Left kidney (tissue), 2 donors: ENCODE results near the gene TMED7. TPM values are rescaled to one million over a fixed set of nuclear protein-coding genes. Genes with fewer than 3 reads are reported as not detected.

Source experiments
- DNase-seq: peaks from one replicate; pipeline ENCODE4 v3.0.0-alpha.2; 2013
- polyA plus RNA-seq: library from polyadenylated mRNA; unstranded; fragments of 120-200 nt; gene quantifications from one replicate; pipeline ENCODE4 v1.2.1, GENCODE V29; 2013; ENCODE audit not compliant: insufficient read length

The TMED7 gene
- polyA plus RNA-seq, 1 donor, result 98.9 TPM

DNA sequence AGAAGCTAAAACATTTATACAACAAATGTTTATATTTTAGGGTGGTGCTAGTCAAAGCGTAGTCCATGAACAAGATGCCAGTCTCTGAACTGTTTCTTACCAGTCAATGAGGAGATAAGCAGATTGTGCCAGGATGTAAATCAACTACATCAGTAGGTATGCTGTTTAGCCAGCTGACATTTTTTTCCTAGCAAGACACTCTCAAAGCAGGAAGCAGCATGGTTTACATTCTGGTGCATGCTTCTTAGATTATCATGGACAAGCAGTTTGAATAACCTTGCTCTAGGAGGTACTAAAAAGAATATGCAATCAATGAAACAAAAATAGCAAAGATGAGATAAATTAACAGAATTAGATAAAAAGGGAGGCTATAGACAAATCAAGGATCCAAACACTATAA lies 40.6 kb downstream of the TMED7 start:
- DNase-seq, result no peak

DNA sequence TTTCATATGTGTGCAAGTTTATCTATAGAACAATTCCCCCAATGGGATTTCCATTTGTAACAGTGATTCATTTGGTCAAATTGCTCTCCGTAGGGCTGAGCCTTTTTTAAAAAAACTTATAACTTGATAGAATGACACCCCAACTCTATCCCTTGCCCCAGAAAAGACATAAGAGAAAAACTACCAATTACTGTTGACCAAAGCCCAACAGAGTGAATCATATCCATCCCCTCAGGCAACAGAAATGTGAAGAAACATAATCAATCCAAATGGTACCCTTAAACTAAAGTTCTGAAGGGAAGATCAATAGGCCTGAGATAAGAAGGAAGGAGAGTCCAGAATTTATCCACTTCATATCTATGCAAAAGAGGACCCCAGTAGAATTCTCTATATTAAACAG lies 41.3 kb downstream of the TMED7 start:
- no peak for DNase-seq

DNA sequence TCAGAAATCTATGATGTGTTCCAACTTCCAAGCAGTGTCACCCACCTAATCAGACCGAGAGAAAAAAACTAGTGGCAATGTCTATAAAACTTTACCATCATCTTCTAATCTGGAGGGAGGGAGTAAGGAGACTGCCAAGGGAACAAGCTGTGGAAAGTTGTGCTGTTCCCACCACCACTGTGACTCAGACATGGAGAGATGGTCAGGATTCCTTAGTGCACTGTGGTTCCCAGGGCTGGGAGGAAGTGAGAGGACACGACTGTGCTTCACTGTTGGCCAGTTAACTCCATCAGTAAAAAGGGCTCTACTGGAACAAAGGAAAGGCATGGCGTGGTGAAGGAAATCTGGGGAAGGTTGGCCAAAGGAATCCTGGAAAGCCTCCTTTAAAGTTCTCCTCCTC lies 42.4 kb downstream of the TMED7 start:
- no peak for DNase-seq

DNA sequence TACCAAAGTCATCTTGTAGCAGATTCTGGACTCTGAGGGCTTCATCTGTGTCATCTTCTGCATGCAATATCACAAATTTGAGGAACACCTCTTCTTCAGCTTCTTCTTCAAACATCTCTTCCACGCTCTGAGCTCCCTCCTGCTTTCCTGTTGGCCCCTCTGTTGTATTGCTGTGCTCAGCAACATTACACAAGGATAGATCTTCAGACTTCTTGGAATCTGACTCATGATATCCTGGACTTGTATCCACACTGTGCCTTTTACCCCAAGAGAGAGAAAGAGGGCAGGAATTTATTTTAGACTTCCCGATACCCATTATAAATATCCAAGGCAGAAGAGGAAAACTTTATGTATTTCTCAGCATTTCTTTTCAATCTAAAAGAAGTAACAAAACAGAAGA lies 44.9 kb downstream of the TMED7 start:
- DNase-seq, result no peak

DNA sequence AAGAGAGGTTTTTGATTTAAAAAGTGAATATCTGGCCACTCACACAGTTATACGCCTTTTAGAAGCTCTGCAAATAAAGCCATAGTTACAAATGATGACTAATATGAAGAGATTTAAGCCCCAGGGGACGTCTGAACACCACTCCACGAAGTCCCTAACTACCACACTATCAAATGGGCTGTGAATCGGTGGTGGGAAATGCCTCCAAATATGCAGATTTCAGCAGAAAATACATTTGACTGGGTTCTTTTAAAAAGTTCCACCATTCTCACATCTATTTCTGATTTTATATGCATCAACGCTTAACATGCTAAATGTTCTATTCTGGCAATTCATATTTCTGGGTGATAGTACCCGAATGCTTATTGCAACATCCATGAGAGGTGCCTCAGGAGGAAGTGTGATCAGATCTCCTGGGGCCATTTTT lies 46.1 kb downstream of the TMED7 start:
- DNase-seq, result no peak

DNA sequence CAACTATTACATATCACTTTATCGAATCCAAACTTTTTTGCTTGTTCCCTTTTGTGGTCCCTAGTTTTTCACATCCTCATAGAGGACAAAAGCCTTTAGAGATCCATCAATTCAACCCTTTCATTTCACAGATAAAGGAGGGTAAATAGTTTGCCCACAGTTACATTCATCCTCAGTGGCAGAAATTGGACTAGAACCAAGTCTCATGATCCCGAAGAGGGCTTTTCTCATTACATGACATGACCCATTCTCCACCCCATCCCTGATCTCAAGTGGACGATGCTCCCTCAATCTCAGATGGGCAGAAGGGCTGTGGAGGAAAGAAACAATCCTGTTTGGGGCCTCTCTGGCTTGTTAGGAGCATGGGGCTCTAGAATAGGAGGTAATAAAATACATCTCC lies 46.6 kb downstream of the TMED7 start:
- DNase-seq, result no peak

DNA sequence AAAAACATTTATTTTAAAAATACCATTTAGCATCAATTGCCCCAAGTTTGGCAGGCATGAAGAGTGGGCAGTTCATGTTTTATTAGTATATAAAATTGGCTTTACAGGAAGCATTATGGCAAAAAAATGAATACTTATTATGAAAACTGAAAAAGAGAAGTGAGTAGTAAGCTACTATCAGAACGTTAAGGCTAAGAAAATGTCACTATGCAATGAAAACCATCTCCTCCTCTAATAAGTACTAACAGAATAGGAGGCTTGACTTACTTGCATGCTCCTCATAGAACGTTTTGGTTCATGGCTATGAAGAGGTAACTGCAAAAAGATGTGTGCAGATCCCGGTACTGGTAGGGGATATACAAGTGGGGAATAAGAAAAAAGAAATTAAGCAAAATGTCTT lies 47.2 kb downstream of the TMED7 start:
- no peak for DNase-seq

DNA sequence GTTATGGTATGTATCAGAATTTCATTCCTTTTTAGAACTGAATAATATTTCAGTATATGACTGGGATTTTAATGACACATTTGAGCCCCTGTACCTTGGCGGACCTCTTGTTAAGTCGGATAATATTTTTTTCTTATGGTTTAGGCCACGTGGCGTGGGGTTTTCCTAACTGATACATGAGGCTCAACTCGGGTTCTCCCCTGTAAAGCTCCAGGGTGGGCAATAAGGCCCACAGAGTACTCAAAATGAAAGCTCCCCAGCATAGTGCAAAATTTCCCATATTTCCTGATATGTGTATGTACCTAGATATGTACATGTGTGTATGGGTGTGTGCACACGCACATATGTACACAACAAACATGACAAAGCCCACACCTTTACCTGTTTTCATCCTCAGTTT lies 48.1 kb downstream of the TMED7 start:
- no peak for DNase-seq

DNA sequence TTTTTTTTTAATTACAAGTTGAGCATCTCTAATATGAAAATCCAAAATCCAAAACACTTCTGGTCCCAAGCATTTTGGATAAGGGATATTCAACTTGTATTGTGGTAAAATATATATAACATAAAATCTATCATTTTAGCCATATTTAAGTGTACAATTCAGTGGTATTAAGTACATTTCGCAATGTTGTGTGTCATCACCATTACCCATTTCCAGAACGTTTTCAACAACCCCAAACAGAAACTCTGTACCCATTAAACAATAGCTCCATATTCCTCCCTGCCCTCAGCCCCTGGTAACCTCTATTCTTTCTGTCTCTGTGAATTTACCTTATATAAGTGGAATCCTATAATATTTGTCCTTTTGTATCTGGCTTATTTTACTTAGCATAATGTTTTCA lies 48.5 kb downstream of the TMED7 start:
- DNase-seq, result no peak

DNA sequence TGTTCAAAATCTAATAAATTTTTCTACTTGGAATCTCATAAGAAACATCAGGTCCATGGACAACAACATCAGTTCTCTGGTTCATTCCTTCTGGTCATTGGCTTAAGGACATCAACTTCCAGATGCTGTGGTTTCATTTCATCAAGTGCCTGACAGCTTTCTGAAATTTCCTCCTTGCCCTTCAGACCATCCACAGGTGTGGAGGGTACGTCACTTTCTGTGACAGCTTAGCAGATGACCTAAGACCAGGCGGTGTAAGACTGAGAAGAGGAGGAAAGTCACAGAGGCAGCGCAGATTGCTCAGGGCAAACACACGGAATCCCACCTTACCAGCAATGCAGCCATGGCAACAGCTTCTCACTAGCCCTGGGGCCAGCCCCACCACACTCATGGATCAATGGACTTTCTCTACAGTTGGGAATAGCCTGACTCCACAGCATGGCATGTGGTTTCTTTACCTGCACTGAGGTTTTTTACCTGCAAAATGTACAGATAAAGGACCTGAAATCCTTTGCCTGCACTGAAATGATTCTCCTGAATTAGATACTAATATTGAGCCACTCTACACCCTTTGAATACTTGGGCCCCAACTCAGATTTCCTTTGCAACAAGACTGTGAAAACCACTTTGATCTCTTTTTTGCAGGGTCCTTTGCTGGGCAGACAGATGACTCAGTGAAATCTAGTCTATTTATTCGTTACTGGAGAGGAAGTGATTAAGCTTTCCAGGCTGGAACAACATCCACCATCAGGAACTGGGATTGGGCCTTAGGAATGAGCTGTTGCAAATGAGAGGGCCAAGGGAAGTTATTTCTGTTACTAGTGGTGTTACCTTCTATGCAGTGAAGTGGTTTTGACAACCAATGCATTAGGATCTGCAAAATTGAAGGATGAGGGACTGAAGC lies 50.4 kb downstream of the TMED7 start:
- DNase-seq, result no peak

DNA sequence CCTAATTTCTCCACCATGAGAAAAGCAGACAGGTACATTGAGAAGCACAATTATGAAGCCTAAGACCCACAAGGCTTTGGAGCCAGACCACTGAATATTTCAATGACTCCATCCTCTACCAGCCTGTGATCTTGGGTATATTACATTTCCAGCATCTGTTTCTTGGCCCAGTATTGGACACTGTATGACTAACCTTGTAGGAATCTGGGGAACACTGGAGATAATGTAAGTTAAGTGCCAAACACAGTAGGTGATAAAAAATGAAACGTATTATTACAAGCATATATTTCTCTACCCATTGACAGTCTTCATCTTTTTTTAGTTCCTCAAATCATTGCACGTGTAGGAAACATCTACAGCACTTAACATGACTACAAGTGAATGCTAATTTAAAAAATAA lies 52.7 kb downstream of the TMED7 start:
- DNase-seq, result no peak

DNA sequence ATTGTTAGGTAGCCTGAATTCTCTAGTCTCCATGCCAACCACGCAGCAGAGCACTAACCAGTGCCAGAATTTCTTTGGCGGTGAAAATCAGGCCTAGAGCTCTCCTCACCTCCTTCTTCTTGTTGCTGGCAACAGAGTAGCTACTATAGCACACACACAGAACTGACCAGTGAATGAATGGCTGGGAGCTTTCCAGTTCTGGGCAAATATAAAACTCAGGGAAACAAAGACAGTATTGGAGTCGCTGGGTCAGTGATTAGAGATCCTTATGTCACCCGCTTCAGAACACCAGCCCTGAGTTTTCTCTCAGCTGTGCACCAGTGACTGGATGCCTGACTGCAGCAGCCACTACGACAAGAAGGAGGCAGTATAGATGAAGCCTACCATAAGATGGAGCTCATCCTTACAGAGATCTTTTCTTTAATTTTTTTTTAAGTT lies 54.4 kb downstream of the TMED7 start:
- no peak for DNase-seq

DNA sequence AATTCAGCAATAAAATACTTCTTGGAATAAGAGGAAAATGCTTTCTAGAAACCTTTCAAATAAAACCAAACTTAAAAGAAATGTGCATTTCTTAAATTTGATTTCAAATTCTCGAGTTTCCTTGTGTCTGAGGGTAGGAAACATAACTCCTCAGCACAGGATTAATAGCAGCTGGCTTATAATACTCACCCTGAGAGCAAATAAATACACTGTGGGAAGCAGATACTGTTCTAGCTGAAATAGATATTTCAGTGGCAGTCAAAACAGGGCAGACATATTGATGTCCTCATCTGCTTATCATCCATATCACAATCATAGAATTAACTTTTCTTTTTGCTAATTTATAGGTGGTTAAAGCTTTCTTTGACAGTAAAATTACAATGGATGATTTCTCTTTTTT lies 57.2 kb downstream of the TMED7 start:
- DNase-seq, result no peak

DNA sequence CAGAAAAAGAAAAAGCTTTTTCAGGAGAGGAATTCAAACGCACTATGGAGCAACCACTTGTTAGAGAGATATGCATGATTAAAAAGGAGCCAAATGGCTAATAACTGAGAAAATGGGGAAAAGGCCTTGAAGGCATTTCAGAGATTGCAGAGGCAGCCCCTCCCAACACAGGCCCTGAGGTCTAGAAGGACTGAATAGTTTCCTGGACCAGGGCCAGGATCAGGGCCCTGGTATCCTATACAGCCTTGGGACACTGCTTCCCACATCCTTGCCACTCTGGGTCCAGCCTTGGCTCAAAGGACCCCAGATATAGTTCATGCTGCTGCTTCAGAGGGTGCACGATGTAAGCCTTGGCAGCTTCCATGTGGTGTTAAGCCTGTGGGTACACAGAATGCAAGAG lies 60.6 kb downstream of the TMED7 start:
- DNase-seq, result no peak

Other genes starting within 250 kb of the TMED7 start
- gene FEM1C, start 81.3 kb downstream of the TMED7 start, polyA plus RNA-seq, result 24.6 TPM
- 2.1 TPM for gene TICAM2, start 23.6 kb downstream of the TMED7 start, polyA plus RNA-seq
- gene CDO1, start 190.6 kb upstream of the TMED7 start, polyA plus RNA-seq, result 22.9 TPM
- 70.1 TPM for gene ATG12, start 215.5 kb upstream of the TMED7 start, polyA plus RNA-seq
- 127 TPM for gene AP3S1, start 215.9 kb upstream of the TMED7 start, polyA plus RNA-seq